AG09309 (cell line): ENCODE measurements around the gene NARS2.
A peak's percentile ranks its signal among the peaks of the same experiment; 100 is the strongest.

Source experiments
- DNase-seq: peaks from one replicate; pipeline ENCODE4 v3.0.0-alpha.2; 2010; ENCODE audit warnings: low read depth
- H3K4me3 ChIP-seq: 2 replicates; pipeline ENCODE4 v1.5.1; 2011; ENCODE audit warnings: mild to moderate bottlenecking, low read depth, low read length, moderate library complexity; ENCODE audit not compliant: control insufficient read depth
- CTCF ChIP-seq: IDR thresholded peaks from 2 replicates; pipeline ENCODE4 v1.5.1; 2011; ENCODE audit warnings: mild to moderate bottlenecking, low read depth, low read length, inconsistent platforms; ENCODE audit not compliant: insufficient read depth, control insufficient read depth; ENCODE audit errors: missing control alignments

Gene NARS2

GRCh38 chr11:78575478-78575877 lies 814 bp upstream of the NARS2 start:
- DNase-seq: no peak
- no peak for TF ChIP-seq CTCF
- H3K4me3 ChIP-seq: peak overlapping the region; percentile 57

- H3K4me3 ChIP-seq: peak overlapping the region; percentile 57
- no peak for TF ChIP-seq CTCF
Measured at GRCh38 chr11:78573681-78574080, 983 bp downstream of the NARS2 start.

DNA sequence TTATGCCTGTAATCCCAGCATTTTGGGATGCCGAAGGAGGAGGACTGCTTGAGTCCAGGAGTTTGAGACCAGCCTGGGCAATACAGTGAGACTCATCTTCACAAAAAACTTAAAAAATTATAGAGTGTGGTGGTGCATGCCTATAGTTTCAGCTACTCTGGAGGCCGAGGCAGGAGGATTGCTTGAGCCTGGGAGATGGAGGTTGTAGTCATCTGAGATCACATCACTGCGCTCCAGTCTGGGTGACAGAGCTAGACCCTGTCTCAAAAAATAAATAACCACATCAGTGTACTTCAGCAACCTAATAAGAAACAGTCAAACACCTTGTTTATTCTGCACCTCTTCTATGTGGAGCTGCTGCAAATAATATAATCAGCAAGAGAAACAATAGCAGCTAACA lies 1.4 kb downstream of the NARS2 start:
- TF ChIP-seq CTCF: no peak
- no peak for DNase-seq
- no peak overlapping the region for H3K4me3 ChIP-seq

More at GRCh38 chr11:78573681-78574080, 983 bp downstream of the NARS2 start:
- no peak for DNase-seq

GRCh38 chr11:78572394-78572793 lies 2.3 kb downstream of the NARS2 start:
- DNase-seq: no peak
- H3K4me3 ChIP-seq: no peak overlapping the region
- TF ChIP-seq CTCF: no peak

DNA sequence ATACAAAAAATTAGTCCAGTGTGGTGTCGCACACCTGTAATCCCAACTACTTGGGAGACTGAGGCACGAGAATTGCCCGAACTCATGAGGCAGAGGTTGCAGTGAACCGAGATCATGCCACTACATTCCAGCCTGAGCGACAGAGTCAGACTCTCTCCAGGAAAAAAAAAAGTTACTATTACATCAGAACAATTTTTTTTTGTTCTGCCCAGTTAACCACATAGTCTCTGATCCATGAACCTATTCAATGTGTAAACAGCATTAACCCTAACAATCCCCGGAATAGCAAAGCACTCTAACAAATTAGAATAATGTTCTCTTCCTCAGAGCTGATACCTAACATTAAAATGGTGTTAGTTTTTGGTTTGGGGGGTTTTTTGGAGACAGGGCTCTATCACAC lies 4.6 kb downstream of the NARS2 start:
- DNase-seq: no peak
- no peak for TF ChIP-seq CTCF
- H3K4me3 ChIP-seq: no peak overlapping the region

DNA sequence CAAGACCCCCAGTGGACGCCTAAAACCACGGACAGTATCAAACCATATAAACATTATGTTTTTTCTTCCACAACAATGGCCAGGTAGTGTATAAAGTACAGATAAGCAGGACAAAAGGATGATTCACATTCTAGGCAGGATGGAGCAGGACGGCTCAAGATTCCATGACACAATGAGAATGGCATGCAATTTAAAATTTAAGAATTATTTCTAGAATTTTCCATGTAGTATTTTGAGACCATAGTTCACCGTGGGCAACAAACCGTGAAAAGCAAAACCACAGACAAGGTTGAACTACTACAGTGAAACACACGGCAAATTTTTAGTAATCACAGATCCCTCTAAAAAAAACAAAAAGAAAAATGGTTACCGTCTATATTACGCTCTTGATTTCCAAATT lies 7.5 kb downstream of the NARS2 start:
- DNase-seq: no peak
- H3K4me3 ChIP-seq: no peak overlapping the region
- no peak for TF ChIP-seq CTCF
